IPS DF 6.9 (cell line): ENCODE measurements around the gene TMEM237.
"Not testable (repeated sequence)": the region's sequence is repeated elsewhere in the genome, so short reads cannot be mapped to it uniquely, and the experiment has no call there.

Experiments used
- DNase-seq: peaks from one replicate; pipeline ENCODE4 v3.0.0-alpha.2; 2013; ENCODE audit warnings: low read depth, low spot score
- H3K27ac ChIP-seq: one replicate; pipeline ENCODE4 v1.5.1; 2013; ENCODE audit warnings: low read length, control low read depth
- H3K27me3 ChIP-seq: 2 replicates; pipeline ENCODE4 v1.6.1; 2013; ENCODE audit warnings: mild to moderate bottlenecking, low read length; ENCODE audit not compliant: control insufficient read depth, insufficient read depth
- H3K36me3 ChIP-seq: 2 replicates; pipeline ENCODE4 v1.6.1; 2013; ENCODE audit warnings: low read length; ENCODE audit not compliant: control insufficient read depth, insufficient read depth
- H3K4me1 ChIP-seq: 2 replicates; pipeline ENCODE4 v1.6.1; 2013; ENCODE audit warnings: low read length; ENCODE audit not compliant: control insufficient read depth, insufficient read depth
- H3K4me3 ChIP-seq: 2 replicates; pipeline ENCODE4 v1.5.1; 2013; ENCODE audit warnings: mild to moderate bottlenecking, low read length
- H3K9me3 ChIP-seq: 2 replicates; pipeline ENCODE4 v1.6.1; 2013; ENCODE audit warnings: low read length, inconsistent platforms; ENCODE audit not compliant: control insufficient read depth, insufficient read depth
- WGBS: extraction: QIAGEN DNeasy Blood & Tissue Kit; methylation state at CpG from one replicate; pipeline ENCODE4 v1.1.7; 2013; ENCODE audit warnings: mixed read lengths, missing lambda C conversion rate; ENCODE audit not compliant: insufficient read length, insufficient coverage; 5-methylcytosine and 5-hydroxymethylcytosine counted together

TMEM237 gene

GRCh38 chr2:201643216-201643890 lies at the start of gene TMEM237:
Gene TMEM237 (minus strand): TSS chr2:201643503. CDS start chr2:201643400, 103 bp downstream.
- Histone ChIP-seq H3K27me3 (no peaks in the 10 kb centered on the region), H3K4me1 (no peaks in the 10 kb centered on the region), H3K36me3 (peaks cover 3% of the 10 kb centered on the region; the same call in 1 of the 2 replicates), H3K4me3 (peak within 1 kb of the TSS; percentile 89), H3K9me3 (no peaks in the 10 kb centered on the region), H3K27ac (no peak within 1 kb of the TSS)
- WGBS, result 100% methylated on average over 1 of the region's 41 CpGs
- DNase-seq, result no peak

DNA sequence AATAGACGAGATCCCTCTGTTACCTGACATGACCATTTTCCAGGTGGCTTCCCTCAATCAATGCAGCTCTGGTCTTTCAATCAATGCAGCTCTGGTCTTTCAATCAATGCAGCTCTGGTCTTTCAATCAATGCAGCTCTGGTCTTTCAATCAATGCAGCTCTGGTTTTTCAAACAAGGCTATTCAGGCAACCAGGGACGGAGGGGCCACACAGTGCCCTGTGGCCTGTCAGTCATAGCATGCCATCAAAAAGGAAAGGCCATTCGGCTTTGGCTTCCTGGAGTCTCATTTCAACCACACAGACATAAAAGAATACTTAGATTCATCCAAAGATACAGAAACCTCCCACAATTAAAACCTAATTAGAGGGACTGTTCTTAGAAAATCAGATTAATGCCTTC lies 41.9 kb upstream of the TMEM237 start:
- no peaks in the 10 kb centered on the region for H3K27me3 ChIP-seq
- DNase-seq, result no peak
- H3K9me3 ChIP-seq, result no peaks in the 10 kb centered on the region
- H3K4me1 ChIP-seq, result no peaks in the 10 kb centered on the region
- WGBS, result no CpG with 5 or more reads among the region's 3 CpGs
- H3K27ac ChIP-seq, result no peak overlapping the region
- no peak overlapping the region for H3K4me3 ChIP-seq
- no peaks in the 10 kb centered on the region for H3K36me3 ChIP-seq

DNA sequence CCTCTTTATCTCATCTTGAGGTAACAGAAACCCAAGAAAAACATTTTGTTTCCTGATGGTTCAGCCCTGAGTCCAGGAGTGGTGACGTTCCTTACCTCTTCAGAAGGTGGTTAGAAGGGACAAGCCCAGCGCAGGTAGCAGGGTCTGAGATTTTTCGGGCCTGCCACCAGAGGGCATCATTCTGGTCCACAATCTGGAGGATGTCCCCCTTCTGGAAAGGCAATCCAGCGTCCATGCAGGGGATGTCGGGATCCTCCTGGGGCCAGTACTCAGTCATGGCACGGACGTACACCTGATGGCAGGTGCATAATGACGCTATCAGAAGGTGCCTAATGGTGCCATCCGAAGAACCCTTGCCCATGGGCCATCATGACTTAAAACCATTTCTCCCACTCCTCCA lies 37.4 kb upstream of the TMEM237 start:
- Histone ChIP-seq H3K4me3 (no peak overlapping the region), H3K27me3 (no peaks in the 10 kb centered on the region), H3K9me3 (no peaks in the 10 kb centered on the region), H3K27ac (no peak overlapping the region), H3K4me1 (no peaks in the 10 kb centered on the region), H3K36me3 (no peaks in the 10 kb centered on the region)
- DNase-seq, result peak; percentile 67
- no CpG with 5 or more reads among the region's 9 CpGs for WGBS

GRCh38 chr2:201678401-201678800 lies 35.1 kb upstream of the TMEM237 start:
- WGBS, result no CpG with 5 or more reads among the region's 6 CpGs
- no peaks in the 10 kb centered on the region for H3K36me3 ChIP-seq

GRCh38 chr2:201675454-201675853 lies 32.2 kb upstream of the TMEM237 start:
- Histone ChIP-seq H3K4me1 (no peaks in the 10 kb centered on the region), H3K27me3 (no peaks in the 10 kb centered on the region), H3K36me3 (no peaks in the 10 kb centered on the region), H3K4me3 (no peak overlapping the region), H3K27ac (no peak overlapping the region), H3K9me3 (no peaks in the 10 kb centered on the region; the same call in 1 of the 2 replicates)
- DNase-seq, result no peak
- no CpG with 5 or more reads among the region's 4 CpGs for WGBS

More at GRCh38 chr2:201678401-201678800, 35.1 kb upstream of the TMEM237 start:
- no peak for DNase-seq
- H3K27ac ChIP-seq, result no peak overlapping the region
- no peak overlapping the region for H3K4me3 ChIP-seq
- H3K9me3 ChIP-seq, result no peaks in the 10 kb centered on the region; the same call in 1 of the 2 replicates
- H3K27me3 ChIP-seq, result no peaks in the 10 kb centered on the region
- no peaks in the 10 kb centered on the region for H3K4me1 ChIP-seq

- WGBS, result no CpG with 5 or more reads among the region's 3 CpGs
- no peaks in the 10 kb centered on the region; the same call in 1 of the 2 replicates for H3K9me3 ChIP-seq
- H3K4me3 ChIP-seq, result no peak overlapping the region
- H3K36me3 ChIP-seq, result no peaks in the 10 kb centered on the region
- H3K4me1 ChIP-seq, result no peaks in the 10 kb centered on the region
- no peaks in the 10 kb centered on the region for H3K27me3 ChIP-seq
- no peak overlapping the region for H3K27ac ChIP-seq
- no peak for DNase-seq
Measured at GRCh38 chr2:201674794-201675193, 31.5 kb upstream of the TMEM237 start.

DNA sequence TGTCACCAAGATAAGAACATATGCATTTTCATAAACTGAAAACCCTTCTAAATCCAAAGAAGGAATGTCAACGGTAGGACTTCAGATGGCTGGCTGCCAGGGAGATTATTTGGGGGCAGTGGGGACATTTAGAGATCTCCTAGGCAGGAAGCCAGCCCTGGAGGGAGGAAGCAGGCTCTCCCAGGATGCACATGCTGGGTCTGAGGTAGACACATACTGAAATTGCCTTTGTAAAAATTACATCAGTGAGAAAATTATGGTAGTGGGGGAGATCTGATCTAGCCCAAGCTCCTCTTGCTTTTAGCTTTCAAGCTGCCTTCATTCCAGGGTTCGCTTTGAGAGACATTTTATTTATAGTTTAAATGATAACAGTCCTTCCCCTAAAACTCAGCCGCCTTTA lies 31.0 kb upstream of the TMEM237 start:
- no peak overlapping the region for H3K4me3 ChIP-seq
- H3K27me3 ChIP-seq, result no peaks in the 10 kb centered on the region
- no CpG with 5 or more reads among the region's 3 CpGs for WGBS
- H3K36me3 ChIP-seq, result no peaks in the 10 kb centered on the region
- H3K27ac ChIP-seq, result no peak overlapping the region
- no peaks in the 10 kb centered on the region; the same call in 1 of the 2 replicates for H3K9me3 ChIP-seq
- no peaks in the 10 kb centered on the region for H3K4me1 ChIP-seq
- DNase-seq, result no peak

GRCh38 chr2:201673546-201673945 lies 30.2 kb upstream of the TMEM237 start:
- DNase-seq, result no peak
- H3K4me3 ChIP-seq, result no peak overlapping the region
- no peaks in the 10 kb centered on the region for H3K27me3 ChIP-seq
- H3K4me1 ChIP-seq, result no peaks in the 10 kb centered on the region
- no CpG with 5 or more reads among the region's 2 CpGs for WGBS
- H3K36me3 ChIP-seq, result no peaks in the 10 kb centered on the region
- no peak overlapping the region for H3K27ac ChIP-seq
- no peaks in the 10 kb centered on the region; the same call in 1 of the 2 replicates for H3K9me3 ChIP-seq

- no CpG with 5 or more reads among the region's 4 CpGs for WGBS
- not testable (repeated sequence) for H3K4me3 ChIP-seq, H3K27me3 ChIP-seq, H3K27ac ChIP-seq, DNase-seq, H3K4me1 ChIP-seq, H3K36me3 ChIP-seq, H3K9me3 ChIP-seq
Measured at GRCh38 chr2:201671205-201671604, 27.9 kb upstream of the TMEM237 start.

- Histone ChIP-seq H3K36me3 (no peaks in the 10 kb centered on the region), H3K27me3 (no peaks in the 10 kb centered on the region), H3K9me3 (no peaks in the 10 kb centered on the region; the same call in 1 of the 2 replicates), H3K27ac (no peak overlapping the region), H3K4me1 (no peaks in the 10 kb centered on the region), H3K4me3 (no peak overlapping the region)
- WGBS, result no CpG with 5 or more reads among the region's 1 CpG
- DNase-seq, result no peak
Measured at GRCh38 chr2:201669865-201670264, 26.6 kb upstream of the TMEM237 start.

GRCh38 chr2:201668402-201668910 lies 25.2 kb upstream of the TMEM237 start:
- H3K4me3 ChIP-seq, result no peak overlapping the region
- H3K27ac ChIP-seq, result no peak overlapping the region
- no peak for DNase-seq
- no peaks in the 10 kb centered on the region for H3K27me3 ChIP-seq
- no peaks in the 10 kb centered on the region for H3K36me3 ChIP-seq
- H3K9me3 ChIP-seq, result no peaks in the 10 kb centered on the region
- no CpG with 5 or more reads among the region's 3 CpGs for WGBS
- no peaks in the 10 kb centered on the region for H3K4me1 ChIP-seq
